Measurements from ENCODE around the gene SLCO4C1. TPM values are rescaled to one million over a fixed set of nuclear protein-coding genes. Genes with fewer than 3 reads are reported as not detected.
A peak's percentile ranks its signal among the peaks of the same experiment; 100 is the strongest.
"Not testable (repeated sequence)": the region's sequence is repeated elsewhere in the genome, so short reads cannot be mapped to it uniquely, and the experiment has no call there.

Gene SLCO4C1
- total RNA-seq (under 1 TPM in 7 of 9 donors, not detected in 2; 0.06 to 0.46 (median 0.30) TPM), polyA plus RNA-seq (1 to 10 TPM in 1 of 3 donors, under 1 TPM in 2; 0.10 to 1.6 (median 0.24) TPM)
- long read RNA-seq, donor 1 = 0 reads
- long read RNA-seq, donor 2 = 0 reads
- long read RNA-seq, donor 3 = 0 reads
- long read RNA-seq, donor 4 = 0 reads
- long read RNA-seq, donor 5 = 0 reads
- long read RNA-seq, donor 6 = 0 reads
- long read RNA-seq, donor 7 = 0 reads
- long read RNA-seq, donor 8, full-length matches to known transcripts = 2 of 2 reads
- long read RNA-seq, donor 8, partial matches to known transcripts = 0 of 2 reads
- long read RNA-seq, donor 8, other reads (novel, unspliced or antisense) = 0 of 2 reads
- long read RNA-seq, donor 9 = 0 reads
- long read RNA-seq, donor 10 = 0 reads

GRCh38 chr5:102296178-102296817 is at the start of gene SLCO4C1:
SLCO4C1 (minus strand) TSS chr5:102296284; CDS start chr5:102296262, 22 bp downstream.
- Histone ChIP-seq H3K36me3 (replicated peaks in 1 of 2) (no peaks in the 10 kb centered on the region), H3K9me3 (replicated peaks in 1 of 3) (no peaks in the 10 kb centered on the region), H3K27ac (no peak within 1 kb of the TSS), H3K4me3 (peak within 1 kb of the TSS in 1 of 4 donors; percentile 40), H3K27me3 (peaks cover 4% of the 10 kb centered on the region), H3K4me1 (replicated peaks in 1 of 2) (no peaks in the 10 kb centered on the region)
- WGBS, 4 donors = 1 to 36% (median 2%) methylated on average over 1 to 42 of the region's 42 CpGs
- peak in 6 of 7 donors; percentile 25 to 88 (median 45) for DNase-seq
- peak in 3 of 6 experiments; percentile 20 to 31 (median 21) for TF ChIP-seq CTCF (IDR thresholded peaks at IDR 0.05)
- TF ChIP-seq POLR2A (IDR thresholded peaks at IDR 0.05) = no peak
- intact Hi-C loops (cut with DNase I) = no loop called here

GRCh38 chr5:102341681-102342288 is 45.7 kb upstream of the SLCO4C1 start:
- no peaks in the 10 kb centered on the region for H3K4me1 ChIP-seq (replicated peaks in 1 of 2)
- no peak for TF ChIP-seq CTCF (IDR thresholded peaks at IDR 0.05)
- no peak for TF ChIP-seq POLR2A (IDR thresholded peaks at IDR 0.05)
- no peaks in the 10 kb centered on the region for H3K27me3 ChIP-seq
- H3K27ac ChIP-seq = no peak overlapping the region
- intact Hi-C loops (cut with DNase I) = no loop called here
- no peaks in the 10 kb centered on the region for H3K9me3 ChIP-seq (replicated peaks in 1 of 3)
- no peaks in the 10 kb centered on the region for H3K36me3 ChIP-seq (replicated peaks in 1 of 2)
- no peak for DNase-seq
- no peak overlapping the region for H3K4me3 ChIP-seq
- WGBS, 4 donors = 57 to 67% (median 61%) methylated on average over 2 of the region's 2 CpGs

- TF ChIP-seq CTCF (IDR thresholded peaks at IDR 0.05) (no peak), POLR2A (IDR thresholded peaks at IDR 0.05) (no peak)
- H3K9me3 ChIP-seq (replicated peaks in 1 of 3) = no peaks in the 10 kb centered on the region
- no peak overlapping the region for H3K27ac ChIP-seq
- 46 to 63% (median 56%) methylated on average over 2 of the region's 2 CpGs for WGBS, 4 donors
- intact Hi-C loops (cut with DNase I) = no loop called here
- DNase-seq = no peak
- H3K27me3 ChIP-seq = no peaks in the 10 kb centered on the region
- no peak overlapping the region for H3K4me3 ChIP-seq
- H3K36me3 ChIP-seq (replicated peaks in 1 of 2) = no peaks in the 10 kb centered on the region
- no peaks in the 10 kb centered on the region for H3K4me1 ChIP-seq (replicated peaks in 1 of 2)
These were observed 28.6 kb upstream of the SLCO4C1 start for GRCh38 chr5:102324714-102325113.

GRCh38 chr5:102318801-102319200 is 22.7 kb upstream of the SLCO4C1 start:
- H3K27ac ChIP-seq; intact Hi-C loops (cut with DNase I); DNase-seq; H3K9me3 ChIP-seq (replicated peaks in 1 of 3); H3K4me1 ChIP-seq (replicated peaks in 1 of 2); H3K4me3 ChIP-seq; H3K27me3 ChIP-seq; H3K36me3 ChIP-seq (replicated peaks in 1 of 2): not testable (repeated sequence)
- WGBS, 4 donors = 59 to 82% (median 75%) methylated on average over 4 of the region's 4 CpGs
